Adrenal gland (tissue), 5 donors: ENCODE results near the gene HMGA1.

Experiments used
- CTCF ChIP-seq, 6 experiments: fragments of 450-650 bp in 4 of 6; fragments of 200-600 bp in 2 of 6; sonication (generic) in 1 of 6; IDR thresholded peaks; 1 replicate in 5 of 6; 2 replicates in 1 of 6; pipeline versions ENCODE4 v1.5.1 to v1.8.0; 2016 to 2021; ENCODE audit warnings: antibody characterized with exemption in 6 of 6, mild to moderate bottlenecking in 2 of 6, moderate library complexity in 1 of 6
- POLR2A ChIP-seq, 2 donors: fragments of 450-650 bp; IDR thresholded peaks; one replicate each; pipeline ENCODE4 v1.6.1; 2017; ENCODE audit warnings: antibody characterized with exemption in 2 of 2, mild to moderate bottlenecking in 2 of 2, moderate library complexity in 1 of 2
- donor health status: DM: no; HTN: no; CAD: no.

DNA sequence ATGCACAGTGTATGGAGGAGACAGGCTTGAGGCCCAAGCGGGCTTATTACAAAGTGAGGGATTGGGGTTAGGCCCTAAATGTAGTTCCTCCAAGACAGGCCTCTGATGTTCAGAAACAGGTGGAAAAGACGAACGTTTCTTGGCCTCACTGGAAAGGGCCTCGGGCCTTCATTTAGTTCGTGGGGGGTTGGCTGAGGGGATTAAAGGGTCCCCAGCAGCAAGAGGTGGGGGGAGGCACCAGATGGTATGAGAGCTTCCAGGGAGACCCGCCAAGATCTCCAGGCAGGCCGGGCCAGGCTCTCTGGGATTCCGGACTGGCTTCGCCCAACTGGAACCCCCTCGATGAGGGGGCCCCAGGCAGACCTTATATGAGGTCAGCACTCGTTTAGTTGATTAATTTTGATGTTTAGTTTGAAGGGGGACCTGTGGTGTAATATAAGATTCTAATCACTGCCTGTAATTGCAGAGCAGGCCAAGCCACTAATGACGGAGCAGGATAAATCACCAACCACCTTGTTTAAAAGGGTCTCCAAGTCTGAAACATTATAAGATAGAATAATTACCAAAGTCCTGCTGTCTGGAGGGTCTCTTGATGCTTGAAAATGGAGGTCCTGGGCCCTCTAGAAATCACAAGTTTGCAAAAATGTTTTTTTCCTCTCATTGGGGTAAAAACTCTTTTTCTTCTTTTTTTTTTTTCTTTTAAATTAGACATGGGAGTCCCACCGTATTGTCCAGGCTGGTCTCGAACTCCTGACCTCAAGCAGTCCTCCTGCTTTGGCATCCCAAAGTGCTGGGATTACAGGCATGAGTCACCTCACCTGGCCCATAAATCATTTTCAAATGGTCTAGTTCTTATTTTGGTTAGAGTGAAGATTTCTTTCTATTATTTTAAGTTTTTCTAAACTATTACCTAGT is 2.2 kb downstream of the HMGA1 start:
- no peak for TF ChIP-seq CTCF (IDR thresholded peaks at IDR 0.05)
- no peak for TF ChIP-seq POLR2A (IDR thresholded peaks at IDR 0.05)
